ENCODE measurements around the gene STRIP2. TPM values are rescaled to one million over a fixed set of nuclear protein-coding genes. Genes with fewer than 3 reads are reported as not detected.

The STRIP2 gene
- total and polyA plus RNA-seq, 9 of the 15 experiments (the other 6 are each of a cell fraction or from before 2014, with no cell fraction given), result 10.1 to 81.8 (median 42.3) TPM

- no peak for TF ChIP-seq XRCC3 (IDR thresholded peaks at IDR 0.05)
- TF ChIP-seq, protein P1, sequence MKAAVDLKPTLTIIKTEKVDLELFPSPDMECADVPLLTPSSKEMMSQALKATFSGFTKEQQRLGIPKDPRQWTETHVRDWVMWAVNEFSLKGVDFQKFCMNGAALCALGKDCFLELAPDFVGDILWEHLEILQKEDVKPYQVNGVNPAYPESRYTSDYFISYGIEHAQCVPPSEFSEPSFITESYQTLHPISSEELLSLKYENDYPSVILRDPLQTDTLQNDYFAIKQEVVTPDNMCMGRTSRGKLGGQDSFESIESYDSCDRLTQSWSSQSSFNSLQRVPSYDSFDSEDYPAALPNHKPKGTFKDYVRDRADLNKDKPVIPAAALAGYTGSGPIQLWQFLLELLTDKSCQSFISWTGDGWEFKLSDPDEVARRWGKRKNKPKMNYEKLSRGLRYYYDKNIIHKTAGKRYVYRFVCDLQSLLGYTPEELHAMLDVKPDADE (conservative IDR thresholded peaks at IDR 0.05; ENCODE audit: control insufficient read depth, low read depth, low read length), result no peak
- no peak for TF ChIP-seq ILF3 (IDR thresholded peaks at IDR 0.05; ENCODE audit: borderline replicate concordance)
- TF ChIP-seq, protein P2, sequence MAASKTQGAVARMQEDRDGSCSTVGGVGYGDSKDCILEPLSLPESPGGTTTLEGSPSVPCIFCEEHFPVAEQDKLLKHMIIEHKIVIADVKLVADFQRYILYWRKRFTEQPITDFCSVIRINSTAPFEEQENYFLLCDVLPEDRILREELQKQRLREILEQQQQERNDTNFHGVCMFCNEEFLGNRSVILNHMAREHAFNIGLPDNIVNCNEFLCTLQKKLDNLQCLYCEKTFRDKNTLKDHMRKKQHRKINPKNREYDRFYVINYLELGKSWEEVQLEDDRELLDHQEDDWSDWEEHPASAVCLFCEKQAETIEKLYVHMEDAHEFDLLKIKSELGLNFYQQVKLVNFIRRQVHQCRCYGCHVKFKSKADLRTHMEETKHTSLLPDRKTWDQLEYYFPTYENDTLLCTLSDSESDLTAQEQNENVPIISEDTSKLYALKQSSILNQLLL (CRISPR knock-in tag; IDR thresholded peaks at IDR 0.05; ENCODE audit: borderline replicate concordance), result no peak
- TF ChIP-seq ZNF76 (CRISPR knock-in tag; IDR thresholded peaks at IDR 0.05; ENCODE audit: borderline replicate concordance), result 0 out of 2 replicates have a peak, but pooled peaks have one; percentile 22
- TF ChIP-seq MIER1 (IDR thresholded peaks at IDR 0.05; ENCODE audit: low read depth), result no peak
- TF ChIP-seq SMAD1 (IDR thresholded peaks at IDR 0.05; ENCODE audit: low read depth, low read length, partially characterized antibody), result no peak
- TF ChIP-seq PHB (CRISPR knock-in tag; IDR thresholded peaks at IDR 0.05), result no peak
- TF ChIP-seq ZNF586 (CRISPR knock-in tag; conservative IDR thresholded peaks at IDR 0.05), result no peak
- TF ChIP-seq ILK (tag; IDR thresholded peaks at IDR 0.05; ENCODE audit: borderline replicate concordance, low read depth), result no peak
- TF ChIP-seq, protein P3, sequence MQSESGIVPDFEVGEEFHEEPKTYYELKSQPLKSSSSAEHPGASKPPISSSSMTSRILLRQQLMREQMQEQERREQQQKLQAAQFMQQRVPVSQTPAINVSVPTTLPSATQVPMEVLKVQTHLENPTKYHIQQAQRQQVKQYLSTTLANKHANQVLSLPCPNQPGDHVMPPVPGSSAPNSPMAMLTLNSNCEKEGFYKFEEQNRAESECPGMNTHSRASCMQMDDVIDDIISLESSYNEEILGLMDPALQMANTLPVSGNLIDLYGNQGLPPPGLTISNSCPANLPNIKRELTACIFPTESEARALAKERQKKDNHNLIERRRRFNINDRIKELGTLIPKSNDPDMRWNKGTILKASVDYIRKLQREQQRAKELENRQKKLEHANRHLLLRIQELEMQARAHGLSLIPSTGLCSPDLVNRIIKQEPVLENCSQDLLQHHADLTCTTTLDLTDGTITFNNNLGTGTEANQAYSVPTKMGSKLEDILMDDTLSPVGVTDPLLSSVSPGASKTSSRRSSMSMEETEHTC (IDR thresholded peaks at IDR 0.05), result peak; percentile 98
- peak; percentile 100 for TF ChIP-seq FOSL1 (tag; conservative IDR thresholded peaks at IDR 0.05)
- TF ChIP-seq, protein P4, sequence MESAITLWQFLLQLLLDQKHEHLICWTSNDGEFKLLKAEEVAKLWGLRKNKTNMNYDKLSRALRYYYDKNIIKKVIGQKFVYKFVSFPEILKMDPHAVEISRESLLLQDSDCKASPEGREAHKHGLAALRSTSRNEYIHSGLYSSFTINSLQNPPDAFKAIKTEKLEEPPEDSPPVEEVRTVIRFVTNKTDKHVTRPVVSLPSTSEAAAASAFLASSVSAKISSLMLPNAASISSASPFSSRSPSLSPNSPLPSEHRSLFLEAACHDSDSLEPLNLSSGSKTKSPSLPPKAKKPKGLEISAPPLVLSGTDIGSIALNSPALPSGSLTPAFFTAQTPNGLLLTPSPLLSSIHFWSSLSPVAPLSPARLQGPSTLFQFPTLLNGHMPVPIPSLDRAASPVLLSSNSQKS (CRISPR knock-in tag; IDR thresholded peaks at IDR 0.05), result peak; percentile 55; the same call in 1 of the 2 replicates
- peak; percentile 70; the same call in 1 of the 2 replicates for TF ChIP-seq ELF1 (tag; IDR thresholded peaks at IDR 0.05)
- no peak for TF ChIP-seq NCOA4 (IDR thresholded peaks at IDR 0.05; ENCODE audit: partially characterized antibody)
- peak; percentile 71 for TF ChIP-seq HDAC3 (IDR thresholded peaks at IDR 0.05; ENCODE audit: borderline replicate concordance, partially characterized antibody)
- peak; percentile 91 for TF ChIP-seq FOXM1 (IDR thresholded peaks at IDR 0.05; ENCODE audit: low read depth)
- TF ChIP-seq FOXM1 (CRISPR knock-in tag; IDR thresholded peaks at IDR 0.05; ENCODE audit: low read depth), result no peak
- no peak for TF ChIP-seq MXD1 (CRISPR knock-in tag; IDR thresholded peaks at IDR 0.05; ENCODE audit: borderline replicate concordance, poor library complexity, severe bottlenecking)
Observed at GRCh38 chr7:129438839-129439651, 4.8 kb downstream of the STRIP2 start (continued).

Data from K562 (cell line).